Stimulated activated CD8-positive, alpha-beta memory T cell treated with anti-CD3 and anti-CD28 coated beads, Interleukin-15, amount 100 ng/mL, for 24 hours (primary cell): ENCODE results near the gene DPT.

Experiments
- DNase-seq: peaks from one replicate; pipeline ENCODE4 v3.0.0-alpha.2; 2020; ENCODE audit warnings: low read depth

The DPT gene

DNA sequence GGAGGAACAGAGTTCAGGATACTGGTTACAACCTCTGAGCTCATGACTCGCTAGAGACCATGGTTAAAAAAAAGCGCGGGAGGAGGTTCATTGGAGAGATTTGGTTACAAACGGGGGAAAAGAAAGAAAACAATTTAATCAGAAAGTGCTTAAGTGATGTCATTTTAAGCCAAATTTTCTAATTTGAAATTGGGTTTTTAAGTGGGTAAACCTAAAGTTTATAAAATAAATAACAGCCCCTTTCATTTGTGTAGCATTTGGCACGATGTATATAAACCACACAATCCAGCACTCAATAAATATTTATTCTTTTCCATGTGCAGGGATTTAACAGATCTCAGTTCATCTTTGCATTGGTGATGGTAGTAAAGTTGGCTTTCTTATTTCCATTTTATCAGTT, 7.0 kb upstream of the DPT start:
- DNase-seq: no peak

DNA sequence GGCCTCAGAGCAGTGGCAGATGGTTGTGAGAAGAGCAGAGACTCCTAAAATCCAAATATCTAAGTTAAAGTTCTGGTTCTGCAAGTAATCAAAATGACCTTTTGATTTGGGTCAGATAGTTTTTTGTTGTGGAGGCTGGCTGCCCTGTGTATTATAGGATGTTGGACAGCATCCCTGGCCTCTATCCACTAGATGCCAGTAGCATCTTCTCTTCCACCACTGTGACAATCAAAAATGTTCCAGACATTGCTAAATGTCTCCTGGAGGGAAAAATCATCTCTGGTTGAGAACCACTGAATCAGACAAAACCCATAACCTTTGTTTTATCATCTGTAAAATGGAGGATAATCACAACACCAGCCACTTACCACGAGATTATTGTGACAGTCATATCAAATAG, 5.9 kb upstream of the DPT start:
- no peak for DNase-seq

DNA sequence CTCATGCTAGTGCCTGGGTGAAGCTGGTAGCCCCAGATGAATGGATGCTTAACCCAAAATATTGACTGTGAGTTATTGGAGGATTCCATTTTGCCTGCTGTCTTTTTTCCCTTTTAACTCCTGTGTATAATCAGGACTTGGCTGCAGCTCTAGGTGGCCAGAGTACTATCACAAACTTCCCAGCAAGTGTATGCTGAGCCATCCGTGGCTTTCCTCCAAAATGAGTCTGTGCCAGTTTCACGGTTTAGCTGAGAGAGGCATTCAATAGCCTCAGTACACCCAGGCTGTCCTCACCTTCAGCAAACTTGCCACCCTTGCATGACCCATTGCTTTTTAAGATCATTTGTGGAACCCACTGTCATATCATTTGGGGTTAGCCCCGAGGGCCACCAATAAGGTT, 5.3 kb upstream of the DPT start:
- DNase-seq: no peak

DNA sequence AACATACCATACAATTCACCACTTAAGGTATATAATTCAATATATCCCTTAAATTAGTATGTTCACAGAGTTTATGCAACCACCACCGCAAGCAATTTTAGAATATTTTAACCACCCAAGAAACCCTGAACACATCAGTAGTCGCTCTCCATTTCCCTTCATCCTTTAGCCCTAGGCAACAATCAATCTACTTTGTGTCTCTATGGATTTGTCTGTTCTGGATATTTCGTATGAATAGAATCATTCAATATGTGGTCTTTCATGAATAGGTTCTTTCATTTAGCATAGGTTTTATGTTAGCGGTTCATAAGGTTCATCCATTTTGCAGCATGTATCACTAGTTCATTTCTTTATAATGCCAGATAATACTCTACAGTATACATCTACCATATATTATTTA, 4.2 kb upstream of the DPT start:
- no peak for DNase-seq

DNA sequence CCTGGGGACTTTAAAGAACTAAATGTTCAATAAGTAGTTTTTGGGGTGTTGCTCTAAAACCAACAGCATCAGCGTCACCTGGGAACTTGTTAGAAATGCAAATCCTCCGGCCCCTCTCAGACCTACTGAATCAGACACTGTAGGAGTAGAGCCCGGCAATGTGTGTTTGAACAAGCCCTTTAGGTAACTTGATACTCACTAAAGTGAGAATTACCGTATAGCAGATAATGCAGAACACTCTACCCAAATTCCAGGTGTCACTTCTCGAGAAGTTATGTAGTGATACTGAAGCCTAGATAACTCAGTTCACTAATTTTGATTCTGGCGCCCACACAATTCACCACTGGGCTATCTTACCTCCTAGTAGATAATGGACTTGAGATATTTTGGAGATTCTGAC, 3.7 kb upstream of the DPT start:
- no peak for DNase-seq

DNA sequence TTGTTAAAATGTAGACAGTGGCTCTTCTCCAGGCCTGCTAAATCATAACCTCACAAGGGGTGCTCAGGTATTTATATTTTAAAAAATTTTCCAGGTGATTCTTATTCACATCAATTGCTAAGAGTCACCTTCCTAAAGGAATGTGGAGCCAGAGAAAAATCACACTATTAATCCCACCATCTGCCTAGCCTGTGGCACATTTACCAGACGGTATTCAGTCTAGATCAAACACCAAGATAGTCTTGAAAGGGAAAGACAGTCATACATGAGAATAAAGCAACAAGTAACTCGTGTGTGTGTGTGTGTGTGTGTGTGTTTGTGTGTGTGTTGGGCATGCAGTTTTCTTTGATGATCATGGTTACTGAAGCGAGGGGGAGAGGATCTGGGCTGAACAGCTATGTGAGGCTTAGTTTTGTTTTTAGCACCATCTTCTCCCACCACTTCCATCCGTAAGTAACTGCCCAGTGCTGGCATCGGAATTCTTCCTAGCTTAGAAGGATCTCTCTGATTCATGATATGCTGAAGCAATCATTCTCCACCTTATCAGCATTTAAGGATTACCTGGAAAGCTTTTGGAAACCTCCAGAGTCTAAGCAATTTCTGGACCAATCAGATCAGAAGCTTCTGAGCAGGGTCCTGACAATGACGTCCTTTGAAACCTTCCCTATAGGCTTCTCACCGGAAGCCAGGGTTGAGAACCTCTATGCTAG, 2.4 kb upstream of the DPT start:
- DNase-seq: no peak

DNA sequence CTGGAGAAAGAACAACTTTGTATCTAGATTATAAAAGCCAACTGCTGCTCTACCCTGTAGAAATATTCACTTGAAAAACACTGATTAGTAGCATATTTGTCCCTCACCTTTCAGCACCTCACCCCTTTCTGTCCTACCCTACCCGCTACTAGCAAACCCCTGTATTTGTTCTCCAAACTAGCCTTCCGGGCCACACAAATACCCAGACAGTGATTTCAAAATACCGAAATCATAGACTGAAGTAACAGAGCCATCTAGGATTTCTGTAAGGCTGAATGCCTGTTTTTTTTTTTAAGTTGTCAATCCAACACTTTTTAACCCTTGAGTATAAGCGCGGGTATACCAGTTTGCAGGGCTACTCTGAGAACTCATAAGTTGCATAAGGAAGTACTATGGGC, 398 bp upstream of the DPT start:
- no peak for DNase-seq

DNA sequence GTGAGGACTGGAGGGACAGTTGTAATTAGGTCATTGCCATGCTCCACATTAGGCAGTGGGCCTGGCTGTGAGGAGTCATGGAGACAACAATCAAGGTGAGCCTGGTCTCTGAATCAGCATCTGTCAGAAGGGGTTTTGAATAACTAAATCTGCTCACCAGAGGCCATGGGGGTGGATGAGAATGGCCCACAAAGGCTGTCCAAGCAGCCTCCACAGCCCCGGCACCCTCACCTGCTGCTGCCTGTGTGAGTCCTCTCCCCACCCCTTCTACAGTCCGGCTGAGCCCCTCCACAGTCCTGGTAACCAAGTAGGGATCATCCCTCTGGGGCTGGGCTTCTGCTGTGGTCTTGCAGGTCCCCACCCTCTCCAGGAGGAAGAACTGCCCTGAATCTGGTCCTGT, 2.3 kb downstream of the DPT start:
- DNase-seq: no peak

DNA sequence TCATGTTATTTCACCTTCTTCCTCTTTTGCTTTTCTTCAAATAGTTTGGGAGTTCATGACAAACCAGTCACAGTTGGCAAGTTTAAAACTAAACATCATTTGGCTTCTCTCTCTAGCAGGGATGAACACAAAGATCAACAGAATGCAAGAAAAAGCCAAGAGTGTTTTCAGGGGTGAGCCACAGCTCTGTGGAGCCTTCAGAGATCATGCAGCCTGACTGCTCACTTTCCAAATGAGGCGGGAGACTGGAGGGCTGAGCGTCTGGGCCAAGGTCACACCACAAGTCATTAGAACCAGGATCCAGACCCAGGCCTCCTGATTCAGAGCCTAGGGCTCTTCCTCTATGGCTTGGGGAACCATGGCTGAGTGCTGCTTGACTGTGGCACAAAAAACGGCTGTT, 2.7 kb downstream of the DPT start:
- DNase-seq: no peak

DNA sequence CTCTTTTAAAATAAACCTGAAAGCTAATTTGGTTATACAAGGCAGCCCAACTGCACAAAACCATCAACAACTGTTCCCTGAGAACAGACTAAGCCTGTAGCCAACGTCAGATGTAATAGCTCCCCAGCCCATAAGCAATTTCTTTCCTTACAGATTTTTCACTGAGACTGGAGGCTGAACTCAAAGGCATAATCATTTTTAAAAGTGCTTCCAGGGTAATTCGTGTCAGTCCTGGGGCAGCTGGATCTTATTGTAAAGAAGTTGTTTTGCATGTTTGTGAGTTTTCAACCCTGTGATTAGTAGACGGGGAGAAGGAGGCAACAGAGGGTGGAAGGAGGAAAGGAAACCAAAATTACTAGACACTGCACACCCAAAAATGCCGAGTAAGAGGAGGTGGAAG, 3.2 kb downstream of the DPT start:
- DNase-seq: no peak

DNA sequence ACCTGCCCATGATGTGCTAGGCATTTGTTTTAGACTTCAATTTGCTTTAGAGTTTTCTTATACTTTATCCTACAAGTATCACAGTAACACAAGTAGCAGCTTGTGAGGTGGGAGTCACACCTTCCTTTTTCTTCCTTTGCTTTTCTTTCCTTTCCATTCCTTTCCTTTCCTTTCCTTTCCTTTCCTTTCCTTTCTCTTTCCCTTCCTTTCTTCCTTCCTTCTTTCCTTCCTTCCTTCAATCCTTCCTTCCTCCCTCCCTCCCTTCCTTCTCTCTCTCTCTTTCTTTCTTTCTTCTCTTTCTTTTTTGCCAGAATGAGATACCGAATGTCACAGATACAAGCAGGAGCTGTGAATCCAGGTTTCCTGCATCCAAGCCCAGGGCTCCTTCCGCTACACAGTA, 3.9 kb downstream of the DPT start:
- no peak for DNase-seq

DNA sequence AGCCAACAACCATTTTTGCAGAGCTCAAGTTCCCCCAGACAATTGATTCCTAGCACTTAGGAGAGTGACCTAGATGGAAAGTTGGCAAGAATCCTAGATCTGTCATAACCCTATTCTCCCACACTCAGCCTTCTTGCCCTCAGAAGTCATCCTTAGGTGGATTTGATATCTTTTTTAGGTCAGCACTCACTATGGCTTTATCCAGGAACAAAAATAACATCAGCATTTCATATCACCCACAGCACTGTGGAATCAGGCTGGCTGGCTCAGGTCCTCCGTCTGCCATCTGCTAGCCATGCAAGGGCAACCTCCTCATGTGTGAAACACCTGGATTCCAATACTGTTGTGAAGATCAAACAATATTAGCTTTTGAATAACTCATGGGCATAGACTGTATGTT, 6.0 kb downstream of the DPT start:
- DNase-seq: no peak

DNA sequence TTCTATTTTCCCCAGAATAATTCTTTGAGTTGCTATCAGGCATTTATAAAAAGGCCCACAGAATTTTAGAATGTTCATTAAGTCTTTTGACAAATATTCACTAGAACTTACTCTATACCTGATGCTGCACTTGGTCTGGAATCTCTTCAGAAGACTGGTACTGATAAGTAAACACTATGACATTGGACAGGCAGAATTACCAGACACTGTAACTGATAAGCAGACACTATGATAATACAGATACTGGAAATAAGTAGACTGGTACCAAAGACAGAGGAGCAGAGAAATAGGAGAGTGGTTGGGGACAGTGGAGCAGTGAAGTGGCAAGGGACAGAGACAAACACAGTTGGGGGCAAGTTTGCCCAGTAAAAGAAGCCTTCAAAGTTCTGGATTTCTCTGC, 8.2 kb downstream of the DPT start:
- no peak for DNase-seq

DNA sequence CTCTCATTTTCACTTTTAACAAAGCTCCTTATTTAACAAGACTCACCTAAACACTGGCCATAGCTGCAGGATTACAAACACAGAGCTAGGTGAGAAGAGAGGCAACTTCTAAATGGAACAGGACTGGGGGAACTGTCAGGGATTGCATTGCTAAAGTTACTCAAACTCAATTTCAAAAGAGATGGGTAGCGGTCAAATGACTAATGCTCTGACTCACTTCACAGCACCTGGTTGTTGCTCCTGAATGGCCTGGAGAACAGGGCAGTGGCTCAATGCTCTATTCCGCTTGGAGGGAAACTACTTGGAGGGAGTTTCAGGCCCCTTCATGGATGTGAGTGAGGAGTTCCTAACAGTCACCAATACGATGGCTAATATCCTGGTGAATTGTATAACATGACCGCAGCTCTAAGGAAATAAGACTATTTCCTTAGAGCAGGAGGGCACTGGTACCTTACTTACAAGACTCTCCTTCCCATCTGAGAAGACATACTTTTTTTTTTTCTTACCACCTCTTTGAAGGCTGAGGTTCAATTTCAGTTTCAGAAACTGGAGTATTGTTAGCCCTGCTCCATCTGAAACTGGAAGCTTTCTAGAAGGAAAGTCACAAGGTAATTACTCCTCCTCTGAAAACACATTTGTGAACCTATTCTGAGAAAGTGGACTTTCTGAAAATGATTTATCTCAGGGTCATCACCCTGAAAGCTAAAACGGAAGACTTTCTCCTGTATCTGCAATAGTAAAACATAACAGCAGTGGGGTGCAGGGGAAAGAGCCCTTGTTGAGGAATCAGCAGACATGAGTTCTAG, 9.5 kb downstream of the DPT start:
- DNase-seq: no peak

DNA sequence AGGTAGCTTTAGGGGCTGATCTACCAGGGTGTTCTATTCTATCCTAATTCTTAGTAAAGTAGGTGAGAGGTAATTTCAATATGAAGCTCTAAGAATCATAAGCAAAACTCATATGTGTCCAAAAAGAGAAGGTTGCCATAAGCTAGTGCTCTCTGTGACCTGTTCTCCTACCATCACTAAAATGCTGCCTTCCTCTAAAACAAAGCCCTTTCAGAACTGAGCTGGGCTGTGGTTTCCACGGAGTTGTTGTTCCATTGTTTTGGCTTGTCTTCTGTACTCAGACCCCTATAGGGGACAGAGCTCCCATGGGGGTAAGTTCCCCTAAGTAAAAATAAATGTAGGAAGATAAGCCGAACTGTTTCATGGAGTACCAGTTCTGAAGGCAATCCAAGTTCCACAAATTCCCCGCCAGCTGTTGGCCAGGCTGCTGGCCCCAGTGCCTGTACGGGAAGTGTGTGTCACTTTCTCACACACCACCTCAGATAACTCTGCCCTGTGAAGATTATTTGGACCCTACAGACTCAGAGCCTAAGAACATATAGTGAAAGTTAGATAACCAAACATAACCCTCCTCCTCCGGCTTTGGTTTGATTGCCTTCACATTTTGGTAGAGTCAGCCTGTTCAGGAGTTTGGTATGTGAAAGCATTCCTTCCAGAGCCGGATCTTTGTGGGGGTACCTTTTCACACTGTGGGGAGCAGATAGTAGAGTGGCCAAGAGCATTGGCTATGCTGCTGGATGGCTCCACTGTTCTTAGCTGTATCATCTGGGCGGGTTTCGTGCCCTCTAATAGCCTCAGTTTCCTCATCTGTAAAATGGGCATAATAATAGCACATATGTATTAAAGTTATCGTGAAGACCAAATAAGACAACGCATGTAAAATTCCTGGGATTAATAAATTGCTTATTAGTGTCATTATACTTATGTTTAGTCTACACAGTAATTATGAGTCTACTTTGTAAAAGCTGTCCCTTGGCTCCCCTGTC, 10.8 kb downstream of the DPT start:
- no peak for DNase-seq

DNA sequence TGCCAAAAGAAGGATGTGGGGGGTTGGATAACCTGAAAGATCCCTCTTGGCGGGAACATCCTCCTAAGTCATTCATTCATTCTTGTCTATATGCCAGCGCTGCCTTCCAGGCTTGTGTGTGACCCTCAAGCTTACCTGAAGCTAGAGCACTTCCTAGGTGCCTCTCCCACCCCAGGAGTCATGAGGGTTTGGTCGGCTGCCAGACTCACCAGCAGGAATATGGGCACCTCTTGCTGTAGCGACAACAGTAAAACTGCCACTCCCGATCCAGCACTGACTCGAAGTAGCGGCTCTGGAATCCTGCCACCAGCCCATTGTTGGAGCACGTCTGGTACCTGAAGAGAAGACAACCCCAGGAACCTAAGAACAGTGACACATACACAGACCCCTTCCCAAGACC, 15.0 kb downstream of the DPT start:
- DNase-seq: no peak

DNA sequence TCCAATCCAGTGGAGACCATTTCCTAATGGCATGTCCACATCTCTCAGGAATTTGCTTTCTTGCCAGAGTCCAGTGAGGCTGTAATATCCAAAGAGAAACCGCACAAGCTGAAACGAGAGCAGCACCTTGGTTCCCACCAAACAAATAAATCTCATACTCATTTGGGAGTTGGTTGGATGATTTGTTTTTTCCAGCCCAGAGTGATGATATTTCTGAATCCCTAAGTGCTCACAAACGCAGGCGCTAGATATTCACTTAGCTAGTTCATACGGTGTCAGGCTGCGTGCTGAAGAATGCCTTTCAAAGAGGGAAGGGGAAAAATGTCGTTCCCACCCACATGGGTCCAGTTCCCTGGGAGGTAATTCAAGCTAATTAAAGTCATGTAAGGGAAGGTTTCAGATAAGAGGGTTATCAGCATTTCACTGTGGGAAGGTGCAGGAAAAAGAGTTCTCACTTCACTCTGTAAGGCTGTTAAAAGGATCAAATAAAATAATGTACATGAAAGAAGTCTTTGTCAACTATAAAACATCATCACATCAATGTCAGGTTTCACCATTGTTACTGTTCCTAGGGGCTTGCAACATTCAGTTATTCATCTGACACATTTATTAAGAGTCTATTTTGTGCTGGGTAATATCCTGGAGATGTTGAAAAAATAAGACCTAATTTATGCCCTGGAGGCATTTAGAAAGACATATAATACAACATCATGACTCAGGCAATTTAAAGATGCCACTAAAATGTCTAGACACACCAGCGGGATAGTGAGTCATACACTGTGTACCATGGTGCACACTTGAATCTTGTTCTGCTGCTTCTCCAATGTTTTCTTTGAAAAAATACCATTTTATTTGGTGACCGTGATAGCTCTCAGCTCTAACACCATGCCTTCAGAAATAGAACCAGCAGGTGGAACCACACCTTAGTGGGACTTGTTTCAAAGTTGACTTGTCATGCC, 19.3 kb downstream of the DPT start:
- DNase-seq: no peak

DNA sequence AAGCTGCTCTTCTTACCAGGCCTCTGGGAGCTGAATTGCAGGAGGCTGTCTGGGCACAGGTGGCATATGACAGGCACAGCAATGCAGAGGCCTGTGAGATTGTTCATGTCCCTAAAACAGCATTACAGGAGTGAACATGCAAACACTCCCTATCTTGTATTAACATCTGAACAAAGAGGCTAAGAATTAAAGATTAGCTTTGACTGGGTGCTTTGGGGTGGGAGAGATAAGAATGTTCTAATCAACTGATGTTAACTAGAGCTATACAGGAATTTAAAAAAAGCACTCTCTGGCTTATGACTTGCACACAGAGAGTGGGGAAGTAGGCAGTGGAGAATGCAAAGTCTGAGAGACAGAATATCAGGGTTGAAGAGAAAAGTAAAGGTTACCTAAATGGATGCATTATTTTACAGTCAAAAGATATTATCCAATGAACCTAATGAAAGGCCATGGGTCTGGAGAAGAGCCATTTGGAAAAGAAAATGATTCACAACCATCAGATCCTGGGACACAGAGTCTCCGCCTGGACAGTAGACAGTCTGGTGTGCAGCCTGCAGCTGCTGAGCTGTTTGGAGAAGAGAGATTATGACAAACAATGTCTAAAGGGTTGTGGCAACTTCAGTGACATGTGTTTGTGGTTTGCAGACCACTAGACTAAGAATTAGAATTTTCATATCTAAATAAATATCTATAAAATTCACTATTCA, 20.2 kb downstream of the DPT start:
- no peak for DNase-seq

DNA sequence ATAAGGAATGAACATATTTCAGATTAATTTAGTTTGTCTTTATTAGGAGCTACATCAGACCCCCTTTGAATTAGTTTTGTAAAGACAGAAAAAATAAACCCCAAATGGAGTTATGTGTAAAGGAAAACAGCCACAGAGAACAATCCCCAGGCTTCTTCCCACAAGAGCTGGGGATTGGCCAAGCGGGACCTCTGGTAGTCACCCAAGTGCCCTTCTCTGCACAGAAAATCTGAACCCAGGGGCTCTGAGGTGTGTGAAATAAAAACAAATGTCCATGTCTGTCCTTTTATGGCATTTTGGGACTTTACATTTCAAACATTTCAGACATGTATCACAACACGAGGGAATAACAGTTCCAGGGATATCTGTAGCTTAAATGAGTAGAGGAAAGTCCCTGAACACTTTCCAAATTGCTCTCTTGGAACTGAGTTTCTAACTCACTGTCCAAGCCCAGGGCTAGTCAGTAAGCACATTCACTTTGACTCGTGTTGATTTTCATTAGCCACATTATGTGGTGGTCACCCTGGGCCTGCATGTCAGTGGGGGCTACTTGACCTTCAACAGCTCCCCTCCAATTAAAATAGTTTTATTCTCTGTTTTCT, 22.5 kb downstream of the DPT start:
- DNase-seq: no peak

DNA sequence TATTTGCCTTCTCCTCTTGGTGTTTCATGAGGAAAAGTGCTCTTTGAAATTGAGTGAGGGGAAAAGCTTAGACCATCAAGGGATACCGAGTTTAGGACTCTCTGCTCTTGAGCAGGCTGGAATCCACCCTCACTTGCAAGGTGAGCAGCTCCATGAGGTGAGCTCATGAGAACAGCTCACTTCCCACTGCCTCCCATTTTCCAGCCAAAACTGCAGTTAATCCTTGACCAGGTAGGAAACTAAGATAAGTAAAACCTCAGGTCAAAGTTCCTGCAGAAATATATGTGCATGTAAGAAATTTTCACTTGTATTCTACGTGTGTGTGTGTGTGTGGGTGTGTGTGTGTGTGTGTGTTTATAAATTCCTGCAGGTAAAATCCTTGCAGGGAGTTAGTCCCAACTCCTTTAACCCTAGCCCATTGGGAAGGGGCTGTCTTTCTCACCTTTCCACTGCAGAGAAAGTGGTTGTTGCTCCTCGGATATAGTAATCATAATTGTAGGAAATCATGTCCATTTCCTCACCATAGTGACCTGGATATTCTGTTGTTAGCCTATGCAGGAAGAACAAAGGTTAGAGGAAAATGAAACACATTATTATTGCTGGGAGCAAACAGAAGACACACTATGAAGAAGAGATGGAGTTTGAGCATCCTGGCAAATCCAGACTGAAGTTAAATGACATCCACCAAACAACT, 28.3 kb downstream of the DPT start:
- no peak for DNase-seq
